VCaP (cell line): Measurements from ENCODE around the gene SPEF1.
A peak's percentile ranks its signal among the peaks of the same experiment; 100 is the strongest.

Source experiments
- H3K27ac ChIP-seq: fragments of 450-650 bp; 2 replicates; pipeline ENCODE4 v1.5.1; 2017
- CTCF ChIP-seq: fragments of 450-650 bp; conservative IDR thresholded peaks from 2 replicates; pipeline ENCODE4 v1.5.1; 2017; ENCODE audit warnings: mild to moderate bottlenecking, moderate library complexity

Gene SPEF1

DNA sequence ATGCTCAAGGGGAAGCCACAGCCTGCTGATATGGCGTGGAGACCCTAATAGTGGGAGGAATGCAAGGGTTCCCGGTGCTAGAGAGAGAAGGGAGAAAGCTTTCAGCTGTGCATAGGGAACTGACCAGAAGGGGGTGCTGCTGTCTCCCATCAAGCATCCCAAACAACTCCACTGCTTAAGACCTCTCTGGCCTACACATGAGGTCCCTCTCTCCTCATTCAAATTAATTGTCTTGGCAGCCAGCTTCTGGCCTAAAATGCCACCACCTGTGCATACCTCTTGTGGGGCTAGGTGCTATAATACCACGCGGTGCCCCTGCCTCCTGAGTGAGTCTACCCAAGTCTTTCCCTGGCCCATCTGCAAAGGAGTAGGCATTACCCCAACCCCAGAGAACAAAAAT lies 28.1 kb downstream of the SPEF1 start:
- peak; percentile 72 for TF ChIP-seq CTCF

DNA sequence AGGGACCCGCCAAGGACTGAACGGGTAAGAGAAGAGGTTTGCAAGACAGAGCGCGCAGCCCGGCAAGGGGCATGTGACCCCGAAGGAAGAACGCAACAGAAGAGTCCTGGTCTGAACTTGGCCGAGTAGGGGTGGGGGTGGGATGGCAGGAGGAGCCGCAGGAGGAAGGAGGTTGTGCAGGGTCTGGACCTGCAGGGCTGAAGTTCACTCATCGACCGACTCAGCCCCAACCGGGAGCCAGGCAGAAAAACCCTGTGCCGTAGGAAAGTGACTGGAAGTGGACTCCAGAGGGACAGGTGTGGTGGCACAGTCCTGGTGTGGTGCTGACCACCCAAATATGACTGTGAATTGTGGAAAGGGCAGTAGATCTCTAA lies 28.9 kb downstream of the SPEF1 start:
- no peak overlapping the region for H3K27ac ChIP-seq
- TF ChIP-seq CTCF = no peak

More for the DNA sequence above, 28.1 kb downstream of the SPEF1 start:
- H3K27ac ChIP-seq = no peak overlapping the region

- TF ChIP-seq CTCF = no peak
- no peak overlapping the region for H3K27ac ChIP-seq
These were observed 29.4 kb downstream of the SPEF1 start for GRCh38 chr20:3751675-3752385.

GRCh38 chr20:3751305-3751674 lies 30.0 kb downstream of the SPEF1 start:
- no peak overlapping the region for H3K27ac ChIP-seq
- TF ChIP-seq CTCF = no peak

DNA sequence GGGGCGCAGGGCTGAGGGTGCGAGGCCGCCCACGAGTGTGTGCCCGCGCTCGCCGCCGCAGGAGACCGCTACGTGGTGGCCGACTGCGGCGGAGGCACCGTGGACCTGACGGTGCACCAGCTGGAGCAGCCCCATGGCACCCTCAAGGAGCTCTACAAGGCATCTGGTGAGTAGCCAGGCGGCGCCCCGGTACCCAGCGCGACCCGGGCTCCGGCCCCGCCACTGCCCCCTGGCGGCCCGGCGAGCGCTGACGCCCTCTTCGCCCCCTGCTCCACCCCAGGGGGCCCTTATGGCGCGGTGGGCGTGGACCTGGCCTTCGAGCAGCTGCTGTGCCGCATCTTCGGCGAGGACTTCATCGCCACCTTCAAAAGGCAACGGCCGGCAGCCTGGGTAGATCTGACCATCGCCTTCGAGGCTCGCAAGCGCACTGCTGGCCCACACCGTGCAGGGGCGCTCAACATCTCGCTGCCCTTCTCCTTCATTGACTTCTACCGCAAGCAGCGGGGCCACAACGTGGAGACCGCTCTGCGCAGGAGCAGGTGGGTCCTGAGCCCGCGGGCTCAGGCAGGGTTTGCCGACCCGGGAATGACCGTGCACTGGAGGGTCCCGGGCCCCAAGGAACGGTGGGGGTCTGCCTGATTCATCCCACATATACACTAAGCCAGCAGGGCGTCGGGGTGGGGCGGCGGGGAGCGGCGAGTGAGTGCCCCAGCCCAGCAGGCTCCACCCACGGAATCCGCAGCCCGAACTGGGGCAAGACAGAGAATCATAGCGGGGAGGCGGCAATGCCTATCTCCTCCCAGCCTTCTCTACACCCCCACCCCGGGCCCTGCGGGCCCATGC lies 31.3 kb downstream of the SPEF1 start:
- H3K27ac ChIP-seq = no peak overlapping the region
- TF ChIP-seq CTCF = peak; percentile 17; the same call in 1 of the 2 replicates

- TF ChIP-seq CTCF = no peak
- no peak overlapping the region for H3K27ac ChIP-seq
These were observed 32.1 kb downstream of the SPEF1 start for GRCh38 chr20:3749087-3749688.

DNA sequence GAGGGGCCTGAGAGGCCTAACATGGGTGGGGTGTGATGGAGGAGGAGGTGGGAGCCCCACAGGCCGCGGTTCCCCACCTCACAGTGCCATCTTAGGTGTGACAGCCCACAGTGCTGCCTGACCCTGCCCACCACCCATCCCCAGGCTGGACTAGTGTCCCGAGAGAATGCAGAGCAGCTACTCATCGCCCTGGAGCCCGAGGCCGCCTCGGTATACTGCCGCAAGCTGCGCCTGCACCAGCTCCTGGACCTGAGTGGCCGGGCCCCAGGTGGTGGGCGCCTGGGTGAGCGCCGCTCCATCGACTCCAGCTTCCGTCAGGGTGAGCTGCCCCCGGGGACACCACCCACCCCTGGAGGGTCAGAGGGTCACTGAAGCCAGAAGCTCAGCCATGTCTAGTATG lies 33.2 kb downstream of the SPEF1 start:
- H3K27ac ChIP-seq = no peak overlapping the region
- no peak for TF ChIP-seq CTCF
